Measurements from ENCODE around the gene CEP70.

CEP70 gene

GRCh38 chr3:138451595-138452162 lies 142.4 kb downstream of the CEP70 start:
- DNase-seq (ENCODE audit: low read depth in 2 of 2) = no peak

GRCh38 chr3:138450704-138451424 lies 143.2 kb downstream of the CEP70 start:
- no peak for DNase-seq (ENCODE audit: low read depth in 2 of 2)

- no peak for DNase-seq (ENCODE audit: low read depth in 2 of 2)
Observed at GRCh38 chr3:138450181-138450580, 143.9 kb downstream of the CEP70 start.

- DNase-seq (ENCODE audit: low read depth in 2 of 2) = no peak
Observed at GRCh38 chr3:138449490-138449889, 144.6 kb downstream of the CEP70 start.

DNA sequence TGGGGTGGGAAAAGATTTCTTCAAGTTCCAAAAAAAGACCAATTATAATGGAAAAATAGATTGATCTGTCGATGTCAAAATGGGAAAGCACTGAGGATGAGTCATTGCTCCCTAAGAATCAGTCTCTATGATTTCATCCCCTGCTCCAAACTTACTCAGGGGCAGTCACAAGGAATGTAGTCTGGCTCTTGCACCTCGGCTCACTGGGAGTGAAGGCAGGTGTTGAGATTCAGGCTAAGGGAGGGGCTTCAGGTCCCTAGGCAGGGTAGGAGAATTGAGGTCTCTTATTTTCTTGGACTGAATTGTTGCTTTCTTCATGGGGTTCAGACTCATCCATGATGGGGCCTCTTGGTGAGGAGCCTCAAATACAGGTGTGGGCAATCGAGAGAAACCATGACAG lies 145.4 kb downstream of the CEP70 start:
- no peak for DNase-seq (ENCODE audit: low read depth in 2 of 2)

DNA sequence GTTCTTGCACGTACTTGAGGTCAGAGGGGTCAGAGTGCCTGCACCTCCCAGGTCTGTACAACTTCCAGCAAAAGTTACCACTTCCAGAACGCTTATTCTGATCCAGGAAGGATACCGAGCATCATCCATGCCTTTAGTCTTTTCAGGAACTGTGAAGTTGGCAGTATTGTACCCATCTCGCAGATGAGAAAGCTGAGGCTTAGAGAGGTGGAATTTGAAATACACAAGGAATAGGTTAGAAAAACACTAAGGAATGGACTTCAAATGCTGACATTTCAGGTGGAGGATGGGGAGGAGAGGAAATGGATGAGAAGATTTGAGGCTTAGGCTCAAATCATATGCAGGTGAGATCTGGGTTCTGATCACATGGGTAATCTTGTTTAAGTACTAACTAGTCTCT lies 148.4 kb downstream of the CEP70 start:
- no peak for DNase-seq (ENCODE audit: low read depth in 2 of 2)

GRCh38 chr3:138445236-138445635 lies 148.8 kb downstream of the CEP70 start:
- no peak for DNase-seq (ENCODE audit: low read depth in 2 of 2)

Data from activated CD4-positive, alpha-beta T cell treated with anti-CD3 and anti-CD28 coated beads for 24 hours (primary cell).